AG04449 (cell line): ENCODE results near the gene AP1G2.

Experiments
- CTCF ChIA-PET: fragments of 350-600 bp; formaldehyde crosslinking; extraction: SDS; loops from one replicate; lab custom pipeline; 2021; ENCODE audit warnings: antibody characterized with exemption; lab: Yijun Ruan, JAX
- POLR2A ChIA-PET: fragments of 400-600, 350-600 bp; formaldehyde crosslinking; extraction: SDS; loops from one replicate; lab custom pipeline; 2020; ENCODE audit warnings: antibody characterized with exemption, inconsistent platforms; lab: Yijun Ruan, JAX
- DNase-seq: peaks from one replicate; pipeline ENCODE4 v3.0.0-alpha.2; 2010; ENCODE audit warnings: low read depth, low spot score
- H3K4me3 ChIP-seq: 2 replicates; pipeline ENCODE4 v1.5.1; 2011; ENCODE audit warnings: low read depth, mild to moderate bottlenecking, control low read depth, low read length
- CTCF ChIP-seq: IDR thresholded peaks from one replicate; pipeline ENCODE4 v1.5.1; 2011; ENCODE audit warnings: mild to moderate bottlenecking, moderate library complexity, low read length, control low read depth, inconsistent platforms; ENCODE audit not compliant: insufficient read depth; ENCODE audit errors: missing control alignments

Gene AP1G2

GRCh38 chr14:23513818-23514643 is 53.6 kb downstream of the AP1G2 start:
- ChIA-PET POLR2A (no interaction called here), CTCF (interaction anchor here (1.0 to 1.3 kb wide), 3 partner anchors 23 to 35 kb away, joined by 3 read pairs; no protein-coding TSS in a partner anchor)
- TF ChIP-seq CTCF = no peak
- no peak overlapping the region for H3K4me3 ChIP-seq
- no peak for DNase-seq

GRCh38 chr14:23513005-23513817 is 54.4 kb downstream of the AP1G2 start:
- ChIA-PET CTCF (interaction anchor here (5.9 kb wide), 1 partner anchor 47 kb away, joined by 36 read pairs; no protein-coding TSS in a partner anchor), POLR2A (no interaction called here)
- TF ChIP-seq CTCF = no peak
- DNase-seq = no peak
- no peak overlapping the region for H3K4me3 ChIP-seq

- no peak overlapping the region for H3K4me3 ChIP-seq
- POLR2A ChIA-PET = no interaction called here
- TF ChIP-seq CTCF = no peak
- CTCF ChIA-PET = interaction anchor here (1.0 to 5.9 kb wide), 2 partner anchors 30 to 48 kb away, joined by 3 to 36 read pairs; no protein-coding TSS in a partner anchor
- no peak for DNase-seq
Observed at GRCh38 chr14:23512156-23512555, 55.4 kb downstream of the AP1G2 start.
